Colonic mucosa (tissue), 4 donors: Measurements from ENCODE around the gene HLA-DPB1. TPM values are rescaled to one million over a fixed set of nuclear protein-coding genes. Genes with fewer than 3 reads are reported as not detected.
A peak's percentile ranks its signal among the peaks of the same experiment; 100 is the strongest.

Experiments used
- DNase-seq: peaks from one replicate; pipeline ENCODE4 v3.0.0-alpha.2; 2020
- H3K27ac ChIP-seq: fragments of 200-600 bp; one replicate; pipeline ENCODE4 v1.8.0; 2021
- H3K27me3 ChIP-seq: fragments of 200-600 bp; one replicate; pipeline ENCODE4 v1.8.0; 2021
- H3K36me3 ChIP-seq: fragments of 200-600 bp; one replicate; pipeline ENCODE4 v1.8.0; 2021
- H3K4me1 ChIP-seq: fragments of 200-600 bp; one replicate; pipeline ENCODE4 v1.8.0; 2021; ENCODE audit warnings: mild to moderate bottlenecking
- H3K4me3 ChIP-seq: fragments of 200-600 bp; one replicate; pipeline ENCODE4 v1.8.0; 2021
- H3K9ac ChIP-seq, 2 donors: one replicate each; pipeline ENCODE4 v1.7.0; 2013; ENCODE audit warnings: control low read depth in 2 of 2, low read depth in 2 of 2, low read length in 2 of 2
- H3K9me3 ChIP-seq: fragments of 200-600 bp; one replicate; pipeline ENCODE4 v1.8.0; 2021
- intact Hi-C: fragments of 100-400 bp; cut with DNase I; formaldehyde crosslinking; loops from one replicate; pipeline ENCODE4 v1.14.1; 2022
- total RNA-seq, 2 donors: library from RNA; stranded (reverse); fragmentation: NEBNext Ultra II Directional in 1 of 2; extraction: Animal tissue kit (Norgen Biotek cat#: 25700) in 1 of 2; gene quantifications; one replicate each; pipeline ENCODE4 v1.2.1, GENCODE V29; 2021
- TF ChIP-seq, protein P1 (sequence below): fragments of 200-600 bp; IDR thresholded peaks from one replicate; pipeline ENCODE4 v1.8.0; 2022; ENCODE audit warnings: antibody characterized with exemption, mild to moderate bottlenecking
- donor health status: healthy.
- donor health status: DM: no; HTN: no; CAD: no.
- donor health status: DM: no; HTN: no; CAD: no.

HLA-DPB1 gene
- total RNA-seq, 2 donors from 2014 or later, result 21.3 to 53.5 TPM

- Histone ChIP-seq H3K36me3 (no peaks in the 10 kb centered on the region), H3K4me1 (no peaks in the 10 kb centered on the region), H3K9ac (peak overlapping the region; percentile 36 to 46), H3K9me3 (no peaks in the 10 kb centered on the region), H3K27me3 (no peaks in the 10 kb centered on the region), H3K27ac (peak overlapping the region; percentile 24), H3K4me3 (peak overlapping the region; percentile 8)
- DNase-seq, result no peak
- intact Hi-C loops, result no loop called here
- TF ChIP-seq, protein P1, sequence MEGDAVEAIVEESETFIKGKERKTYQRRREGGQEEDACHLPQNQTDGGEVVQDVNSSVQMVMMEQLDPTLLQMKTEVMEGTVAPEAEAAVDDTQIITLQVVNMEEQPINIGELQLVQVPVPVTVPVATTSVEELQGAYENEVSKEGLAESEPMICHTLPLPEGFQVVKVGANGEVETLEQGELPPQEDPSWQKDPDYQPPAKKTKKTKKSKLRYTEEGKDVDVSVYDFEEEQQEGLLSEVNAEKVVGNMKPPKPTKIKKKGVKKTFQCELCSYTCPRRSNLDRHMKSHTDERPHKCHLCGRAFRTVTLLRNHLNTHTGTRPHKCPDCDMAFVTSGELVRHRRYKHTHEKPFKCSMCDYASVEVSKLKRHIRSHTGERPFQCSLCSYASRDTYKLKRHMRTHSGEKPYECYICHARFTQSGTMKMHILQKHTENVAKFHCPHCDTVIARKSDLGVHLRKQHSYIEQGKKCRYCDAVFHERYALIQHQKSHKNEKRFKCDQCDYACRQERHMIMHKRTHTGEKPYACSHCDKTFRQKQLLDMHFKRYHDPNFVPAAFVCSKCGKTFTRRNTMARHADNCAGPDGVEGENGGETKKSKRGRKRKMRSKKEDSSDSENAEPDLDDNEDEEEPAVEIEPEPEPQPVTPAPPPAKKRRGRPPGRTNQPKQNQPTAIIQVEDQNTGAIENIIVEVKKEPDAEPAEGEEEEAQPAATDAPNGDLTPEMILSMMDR, result no peak
Measured at GRCh38 chr6:33072508-33073100, 3.2 kb upstream of the HLA-DPB1 start.

DNA sequence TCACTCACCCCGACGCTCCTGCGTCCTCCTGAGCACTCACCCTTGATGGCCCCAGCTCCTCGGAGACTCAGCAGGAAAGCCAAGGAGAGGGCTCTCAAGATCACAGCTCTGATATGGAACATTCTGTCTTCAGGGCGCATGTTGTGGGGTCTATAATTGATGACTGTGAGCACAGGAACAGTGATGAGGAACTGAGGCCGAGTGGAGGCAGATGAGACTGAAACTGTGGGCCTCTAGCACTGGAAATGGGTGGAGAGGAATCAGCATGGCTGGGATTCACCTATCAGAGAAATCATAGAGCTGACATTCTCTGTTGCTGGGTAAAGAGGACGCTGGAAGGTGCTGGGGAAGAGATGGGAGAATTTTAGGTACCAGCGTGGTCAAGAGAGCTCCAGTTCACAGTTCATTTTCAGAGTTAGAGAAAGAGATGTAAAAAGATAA, 2.3 kb upstream of the HLA-DPB1 start, which contains the start of gene HLA-DPA1:
Gene HLA-DPA1, minus strand, starts transcription at position 219 of the 441 bp plus-strand sequence.
- Histone ChIP-seq H3K27me3 (no peaks in the 10 kb centered on the region), H3K4me1 (no peaks in the 10 kb centered on the region), H3K27ac (peak within 1 kb of the TSS; percentile 24), H3K9ac (peak within 1 kb of the TSS; percentile 36 to 66), H3K36me3 (no peaks in the 10 kb centered on the region), H3K4me3 (peak within 1 kb of the TSS; percentile 8), H3K9me3 (no peaks in the 10 kb centered on the region)
- intact Hi-C loops, result no loop called here
- TF ChIP-seq, protein P1, result no peak
- peak; percentile 28 for DNase-seq

DNA sequence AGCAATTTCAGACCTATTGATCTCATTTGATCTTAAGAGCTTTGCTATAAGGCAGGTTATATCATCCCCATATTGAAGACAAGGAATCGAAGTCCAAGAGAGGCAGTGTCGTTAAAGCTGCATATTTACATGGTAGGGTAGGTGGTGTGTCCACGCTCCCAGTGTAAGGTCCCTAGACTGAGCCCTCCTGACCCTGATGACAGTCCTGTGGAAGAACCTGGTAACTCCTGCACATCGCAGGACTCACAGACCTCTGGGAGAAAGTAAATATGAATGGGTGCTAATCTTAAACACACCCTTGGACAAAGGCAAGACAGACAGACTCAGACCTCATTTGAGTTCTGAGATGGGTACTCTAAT, 602 bp upstream of the HLA-DPB1 start:
- TF ChIP-seq, protein P1, result no peak
- DNase-seq, result no peak
- intact Hi-C loops, result no loop called here
- no peaks in the 10 kb centered on the region for H3K36me3 ChIP-seq
- no peak overlapping the region for H3K9ac ChIP-seq
- H3K4me3 ChIP-seq, result no peak overlapping the region
- no peaks in the 10 kb centered on the region for H3K27me3 ChIP-seq
- no peaks in the 10 kb centered on the region for H3K9me3 ChIP-seq
- H3K4me1 ChIP-seq, result no peaks in the 10 kb centered on the region
- no peak overlapping the region for H3K27ac ChIP-seq

DNA sequence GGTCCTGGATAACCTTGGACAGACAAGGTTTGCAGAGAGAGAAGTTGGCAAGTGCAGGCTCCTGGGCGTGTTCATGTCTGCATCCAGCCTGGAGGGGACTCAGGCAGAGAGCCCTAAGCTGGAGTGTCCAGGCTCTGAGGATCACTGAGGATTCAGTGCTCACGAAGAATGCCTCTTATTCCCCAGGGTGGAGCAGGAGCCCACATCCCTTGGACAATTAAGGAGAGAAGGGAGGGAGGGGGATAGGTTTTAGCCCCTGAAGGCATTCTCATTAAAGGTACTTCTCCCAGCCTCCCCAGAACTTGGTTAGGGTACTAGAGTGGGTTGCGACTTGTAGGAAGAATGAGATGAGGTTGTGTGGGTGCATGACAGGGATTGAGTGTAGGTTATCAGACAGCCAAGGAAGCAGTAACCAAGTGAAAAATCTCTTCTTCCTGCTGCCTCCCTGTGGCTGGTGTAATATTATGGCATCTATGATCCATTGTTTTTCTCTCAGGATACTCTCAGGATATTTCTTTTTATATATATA, 680 bp downstream of the HLA-DPB1 start:
- peak overlapping the region; percentile 44 to 46 for H3K9ac ChIP-seq
- no peak for DNase-seq
- no peaks in the 10 kb centered on the region for H3K4me1 ChIP-seq
- intact Hi-C loops, result no loop called here
- H3K36me3 ChIP-seq, result no peaks in the 10 kb centered on the region
- H3K27me3 ChIP-seq, result no peaks in the 10 kb centered on the region
- TF ChIP-seq, protein P1, result no peak
- H3K9me3 ChIP-seq, result no peaks in the 10 kb centered on the region
- peak overlapping the region; percentile 19 for H3K4me3 ChIP-seq
- peak overlapping the region; percentile 9 for H3K27ac ChIP-seq

GRCh38 chr6:33077908-33078307, 2.1 kb downstream of the HLA-DPB1 start:
- TF ChIP-seq, protein P1, result no peak
- Histone ChIP-seq H3K4me1 (no peaks in the 10 kb centered on the region), H3K27ac (no peak overlapping the region), H3K4me3 (no peak overlapping the region), H3K27me3 (no peaks in the 10 kb centered on the region), H3K9me3 (no peaks in the 10 kb centered on the region), H3K36me3 (no peaks in the 10 kb centered on the region), H3K9ac (no peak overlapping the region)
- no peak for DNase-seq
- intact Hi-C loops, result no loop called here
